Epithelial cell of proximal tubule (primary cell): ENCODE data around the gene RPL23. TPM values are rescaled to one million over a fixed set of nuclear protein-coding genes. Genes with fewer than 3 reads are reported as not detected.

Experiments
- DNase-seq: peaks from one replicate; pipeline ENCODE4 v3.0.0-alpha.2; 2011; ENCODE audit warnings: low read depth
- H3K4me3 ChIP-seq: 2 replicates; pipeline ENCODE4 v1.5.1; 2011; ENCODE audit warnings: low read depth, mild to moderate bottlenecking, low read length
- CTCF ChIP-seq: conservative IDR thresholded peaks from 2 replicates; pipeline ENCODE4 v1.5.1; 2012; ENCODE audit warnings: low read depth, mild to moderate bottlenecking, low read length
- total RNA-seq: library from RNA; depleted of rRNA; stranded (reverse); fragments of >200 nt; gene quantifications from 2 replicates; pipeline ENCODE4 v1.2.3, GENCODE V29; 2015

RPL23 gene
- total RNA-seq, 1 donor from 2014 or later, result 1,718 TPM

GRCh38 chr17:38897176-38897575 lies 43.7 kb upstream of the RPL23 start:
- TF ChIP-seq CTCF, result no peak
- DNase-seq, result no peak
- H3K4me3 ChIP-seq, result no peak overlapping the region

GRCh38 chr17:38896346-38896954 lies 42.9 kb upstream of the RPL23 start:
- TF ChIP-seq CTCF, result no peak
- H3K4me3 ChIP-seq, result no peak overlapping the region
- DNase-seq, result no peak

GRCh38 chr17:38894276-38894675 lies 40.8 kb upstream of the RPL23 start:
- no peak for DNase-seq
- H3K4me3 ChIP-seq, result no peak overlapping the region
- no peak for TF ChIP-seq CTCF

- DNase-seq, result no peak
- no peak for TF ChIP-seq CTCF
- no peak overlapping the region for H3K4me3 ChIP-seq
These were observed 40.1 kb upstream of the RPL23 start for GRCh38 chr17:38893607-38894006.

- TF ChIP-seq CTCF, result no peak
- no peak overlapping the region for H3K4me3 ChIP-seq
- no peak for DNase-seq
These were observed 39.6 kb upstream of the RPL23 start for GRCh38 chr17:38893113-38893512.

GRCh38 chr17:38892620-38893019 lies 39.1 kb upstream of the RPL23 start:
- H3K4me3 ChIP-seq, result no peak overlapping the region
- no peak for DNase-seq
- TF ChIP-seq CTCF, result no peak

- no peak for TF ChIP-seq CTCF
These were observed 38.6 kb upstream of the RPL23 start for GRCh38 chr17:38892083-38892482.

More at GRCh38 chr17:38892083-38892482, 38.6 kb upstream of the RPL23 start:
- no peak overlapping the region for H3K4me3 ChIP-seq
- DNase-seq, result no peak
